Liver (tissue), 9 donors: Measurements from ENCODE around the gene TEX48. TPM values are rescaled to one million over a fixed set of nuclear protein-coding genes. Genes with fewer than 3 reads are reported as not detected.

Source experiments
- DNase-seq: peaks from one replicate; pipeline ENCODE4 v3.0.0-alpha.2; 2017; ENCODE audit warnings: low spot score
- H3K27ac ChIP-seq, 2 donors: one replicate each; pipeline ENCODE4 v1.7.0; 2013; ENCODE audit warnings: inconsistent platforms in 2 of 2, low read length in 2 of 2, control low read depth in 1 of 2, low read depth in 1 of 2, mild to moderate bottlenecking in 1 of 2
- H3K27me3 ChIP-seq, 4 donors: one replicate each; pipeline versions ENCODE4 v1.6.1 to v1.7.0; 2013; ENCODE audit warnings: low read length in 3 of 4, inconsistent platforms in 1 of 4, mild to moderate bottlenecking in 1 of 4, moderate library complexity in 1 of 4; ENCODE audit not compliant: control insufficient read depth in 4 of 4, insufficient read depth in 4 of 4
- H3K36me3 ChIP-seq, 4 donors: one replicate each; pipeline versions ENCODE4 v1.6.1 to v1.7.0; 2013; ENCODE audit warnings: low read length in 3 of 4, mild to moderate bottlenecking in 3 of 4, low read depth in 1 of 4, moderate library complexity in 1 of 4; ENCODE audit not compliant: control insufficient read depth in 4 of 4, insufficient read depth in 3 of 4
- H3K4me1 ChIP-seq, 4 donors: one replicate each; pipeline versions ENCODE4 v1.6.1 to v1.7.0; 2013; ENCODE audit warnings: low read length in 3 of 4, mild to moderate bottlenecking in 3 of 4, moderate library complexity in 1 of 4; ENCODE audit not compliant: control insufficient read depth in 4 of 4, insufficient read depth in 4 of 4
- H3K4me3 ChIP-seq, 3 donors: one replicate each; pipeline versions ENCODE4 v1.6.1 to v1.7.0; 2013; ENCODE audit warnings: low read length in 3 of 3, control low read depth in 1 of 3, low read depth in 1 of 3, mild to moderate bottlenecking in 1 of 3
- H3K9ac ChIP-seq, 2 donors: one replicate each; pipeline ENCODE4 v1.7.0; 2013; ENCODE audit warnings: low read length in 2 of 2, mild to moderate bottlenecking in 2 of 2, moderate library complexity in 2 of 2, control low read depth in 1 of 2, low read depth in 1 of 2
- H3K9me3 ChIP-seq, 4 donors: one replicate each; pipeline versions ENCODE4 v1.6.1 to v1.7.0; 2013; ENCODE audit warnings: low read length in 3 of 4; ENCODE audit not compliant: control insufficient read depth in 4 of 4
- EGR1 ChIP-seq, 2 donors: IDR thresholded peaks; 2 replicates each; pipeline ENCODE4 v1.6.1; 2016 to 2018; ENCODE audit warnings: antibody characterized with exemption in 2 of 2, low read depth in 2 of 2
- FOXA1 ChIP-seq: IDR thresholded peaks from 2 replicates; pipeline ENCODE4 v1.6.1; 2016; ENCODE audit warnings: antibody characterized with exemption
- FOXA2 ChIP-seq: IDR thresholded peaks from 2 replicates; pipeline ENCODE4 v1.6.1; 2016; ENCODE audit warnings: antibody characterized with exemption
- GABPA ChIP-seq, 2 donors: IDR thresholded peaks in 1 of 2; conservative IDR thresholded peaks in 1 of 2; 2 replicates each; pipeline ENCODE4 v1.6.1; 2016; ENCODE audit warnings: antibody characterized with exemption in 2 of 2, mild to moderate bottlenecking in 1 of 2, moderate library complexity in 1 of 2
- HNF4A ChIP-seq, 2 donors: conservative IDR thresholded peaks; 2 replicates each; pipeline ENCODE4 v1.6.1; 2016; ENCODE audit warnings: antibody characterized with exemption in 2 of 2, mild to moderate bottlenecking in 2 of 2
- HNF4G ChIP-seq: IDR thresholded peaks from 2 replicates; pipeline ENCODE4 v1.6.1; 2016; ENCODE audit warnings: antibody characterized with exemption
- JUND ChIP-seq, 2 donors: IDR thresholded peaks; 2 replicates each; pipeline ENCODE4 v1.6.1; 2016; ENCODE audit warnings: antibody characterized with exemption in 2 of 2
- NR2F2 ChIP-seq: IDR thresholded peaks from 2 replicates; pipeline ENCODE4 v1.6.1; 2016; ENCODE audit warnings: antibody characterized with exemption
- RAD21 ChIP-seq, 2 donors: IDR thresholded peaks; 2 replicates each; pipeline ENCODE4 v1.6.1; 2016; ENCODE audit warnings: antibody characterized with exemption in 2 of 2, mild to moderate bottlenecking in 2 of 2
- RXRA ChIP-seq, 2 donors: IDR thresholded peaks; 2 replicates each; pipeline ENCODE4 v1.6.1; 2017 to 2018; ENCODE audit warnings: antibody characterized with exemption in 2 of 2, mild to moderate bottlenecking in 1 of 2
- SP1 ChIP-seq: IDR thresholded peaks from 2 replicates; pipeline ENCODE4 v1.6.1; 2018; ENCODE audit warnings: antibody characterized with exemption, mild to moderate bottlenecking
- TAF1 ChIP-seq: conservative IDR thresholded peaks from 2 replicates; pipeline ENCODE4 v1.6.1; 2016; ENCODE audit warnings: antibody characterized with exemption, mild to moderate bottlenecking
- YY1 ChIP-seq: IDR thresholded peaks from 2 replicates; pipeline ENCODE4 v1.6.1; 2016; ENCODE audit warnings: antibody characterized with exemption, mild to moderate bottlenecking
- WGBS: extraction: QIAGEN DNeasy Blood & Tissue Kit; methylation state at CpG from one replicate; pipeline ENCODE4 v1.1.7; 2013; 5-methylcytosine and 5-hydroxymethylcytosine counted together
- polyA plus RNA-seq, 2 donors: library from polyadenylated mRNA; stranded (reverse) in 1 of 2; unstranded in 1 of 2; fragments of 200-250 nt in 1 of 2; fragments of >200 nt in 1 of 2; fragmentation: Nextera tagmentation in 1 of 2; extraction: Ambion mirVana in 1 of 2; gene quantifications; one replicate each; pipeline versions ENCODE4 v1.2.1 to v1.2.3, GENCODE V29; 2013 to 2015
- total RNA-seq, 2 donors: library from RNA; depleted of rRNA; stranded (reverse); fragments of >200 nt; gene quantifications; one replicate each; pipeline ENCODE4 v1.2.3, GENCODE V29; 2014
- TF ChIP-seq, protein P1 (sequence below): fragments of 150-350 bp; IDR thresholded peaks from 2 replicates; pipeline ENCODE4 v1.5.1; 2017; ENCODE audit warnings: improper control_type of control experiment, low read depth, low read length; ENCODE audit not compliant: missing input control
- TF ChIP-seq, protein P2 (sequence below): IDR thresholded peaks from 2 replicates; pipeline ENCODE4 v1.6.1; 2016; ENCODE audit warnings: antibody characterized with exemption, mild to moderate bottlenecking
- TF ChIP-seq, protein P3 (sequence below): IDR thresholded peaks from 2 replicates; pipeline ENCODE4 v1.6.1; 2016; ENCODE audit warnings: antibody characterized with exemption
- TF ChIP-seq, protein P4 (sequence below): IDR thresholded peaks from 2 replicates; pipeline ENCODE4 v1.6.1; 2016; ENCODE audit warnings: antibody characterized with exemption
- TF ChIP-seq, protein P5 (sequence below): IDR thresholded peaks from 2 replicates; pipeline ENCODE4 v1.6.1; 2016; ENCODE audit warnings: antibody characterized with exemption
- donor health status: healthy.
- donor health status: healthy.
- donor health status: healthy.
- donor health status: healthy.
- donor health status: healthy.

The TEX48 gene
- total and polyA plus RNA-seq, 4 donors = not detected

DNA sequence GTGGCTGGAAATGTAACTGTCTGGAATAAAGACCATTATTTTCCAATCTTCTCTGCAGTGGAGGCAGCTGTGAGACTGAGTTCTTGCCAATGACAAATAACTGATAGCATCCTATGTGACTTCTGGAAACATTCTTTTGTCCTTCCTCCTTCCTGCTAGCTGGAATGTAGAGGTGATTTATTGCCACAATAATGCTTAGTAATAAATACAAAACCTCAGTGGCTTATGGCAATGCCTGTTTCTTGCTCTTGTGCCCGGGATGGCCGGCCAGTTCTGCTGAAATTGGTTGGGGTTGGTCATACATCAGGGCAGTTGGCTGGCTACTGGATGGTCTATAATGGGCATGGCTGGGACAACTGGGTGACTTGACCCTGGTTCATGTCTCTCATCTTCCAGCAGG, 12.2 kb upstream of the TEX48 start (continued):
- TF ChIP-seq, protein P1, sequence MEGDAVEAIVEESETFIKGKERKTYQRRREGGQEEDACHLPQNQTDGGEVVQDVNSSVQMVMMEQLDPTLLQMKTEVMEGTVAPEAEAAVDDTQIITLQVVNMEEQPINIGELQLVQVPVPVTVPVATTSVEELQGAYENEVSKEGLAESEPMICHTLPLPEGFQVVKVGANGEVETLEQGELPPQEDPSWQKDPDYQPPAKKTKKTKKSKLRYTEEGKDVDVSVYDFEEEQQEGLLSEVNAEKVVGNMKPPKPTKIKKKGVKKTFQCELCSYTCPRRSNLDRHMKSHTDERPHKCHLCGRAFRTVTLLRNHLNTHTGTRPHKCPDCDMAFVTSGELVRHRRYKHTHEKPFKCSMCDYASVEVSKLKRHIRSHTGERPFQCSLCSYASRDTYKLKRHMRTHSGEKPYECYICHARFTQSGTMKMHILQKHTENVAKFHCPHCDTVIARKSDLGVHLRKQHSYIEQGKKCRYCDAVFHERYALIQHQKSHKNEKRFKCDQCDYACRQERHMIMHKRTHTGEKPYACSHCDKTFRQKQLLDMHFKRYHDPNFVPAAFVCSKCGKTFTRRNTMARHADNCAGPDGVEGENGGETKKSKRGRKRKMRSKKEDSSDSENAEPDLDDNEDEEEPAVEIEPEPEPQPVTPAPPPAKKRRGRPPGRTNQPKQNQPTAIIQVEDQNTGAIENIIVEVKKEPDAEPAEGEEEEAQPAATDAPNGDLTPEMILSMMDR = no peak

DNA sequence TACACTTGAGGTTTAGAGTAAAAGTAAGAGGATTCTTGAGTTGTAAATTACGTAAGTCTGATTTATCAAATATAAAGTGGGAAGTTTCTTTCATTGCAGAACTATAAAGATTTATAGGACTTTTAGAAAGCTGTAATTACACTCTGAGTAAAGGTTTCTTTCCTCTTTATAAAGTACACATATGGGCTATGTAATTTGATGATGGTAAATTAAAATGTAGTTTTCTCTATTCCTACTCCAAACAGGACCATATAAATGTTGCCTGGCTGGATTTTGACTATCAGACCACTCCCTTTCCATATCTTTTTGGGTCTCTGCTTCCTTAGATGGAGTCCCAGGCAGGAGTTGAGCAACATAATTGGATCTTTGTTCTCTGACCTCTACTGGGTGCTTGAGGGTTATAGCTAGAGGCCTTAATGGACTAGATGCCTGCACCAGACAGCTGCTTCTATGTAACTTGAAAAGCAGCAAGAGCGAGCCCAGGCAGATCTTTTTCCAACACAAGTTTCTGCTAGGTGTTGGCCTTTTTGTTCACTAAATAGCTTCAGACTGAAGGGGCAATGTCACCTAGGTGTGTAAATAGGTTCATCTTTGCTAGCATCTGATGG, 11.4 kb upstream of the TEX48 start:
- Histone ChIP-seq H3K4me1 (no peaks in the 10 kb centered on the region), H3K27me3 (no peaks in the 10 kb centered on the region), H3K36me3 (no peaks in the 10 kb centered on the region), H3K27ac (no peak overlapping the region), H3K9ac (no peak overlapping the region), H3K9me3 (no peaks in the 10 kb centered on the region), H3K4me3 (no peak overlapping the region)
- WGBS = 67% methylated on average over 2 of the region's 2 CpGs
- TF ChIP-seq FOXA1 (no peak), RAD21 (IDR thresholded peaks at IDR 0.05) (no peak), NR2F2 (no peak), HNF4A (conservative IDR thresholded peaks at IDR 0.05) (no peak), RXRA (IDR thresholded peaks at IDR 0.05) (no peak), FOXA2 (no peak), GABPA (IDR thresholded peaks at IDR 0.05 in 1 of 2, conservative IDR thresholded peaks at IDR 0.05 in 1 of 2) (no peak), TAF1 (no peak), EGR1 (IDR thresholded peaks at IDR 0.05; ENCODE audit: low read depth in 2 of 2) (no peak), HNF4G (no peak), SP1 (no peak), JUND (IDR thresholded peaks at IDR 0.05) (no peak), YY1 (no peak)
- TF ChIP-seq, protein P2, sequence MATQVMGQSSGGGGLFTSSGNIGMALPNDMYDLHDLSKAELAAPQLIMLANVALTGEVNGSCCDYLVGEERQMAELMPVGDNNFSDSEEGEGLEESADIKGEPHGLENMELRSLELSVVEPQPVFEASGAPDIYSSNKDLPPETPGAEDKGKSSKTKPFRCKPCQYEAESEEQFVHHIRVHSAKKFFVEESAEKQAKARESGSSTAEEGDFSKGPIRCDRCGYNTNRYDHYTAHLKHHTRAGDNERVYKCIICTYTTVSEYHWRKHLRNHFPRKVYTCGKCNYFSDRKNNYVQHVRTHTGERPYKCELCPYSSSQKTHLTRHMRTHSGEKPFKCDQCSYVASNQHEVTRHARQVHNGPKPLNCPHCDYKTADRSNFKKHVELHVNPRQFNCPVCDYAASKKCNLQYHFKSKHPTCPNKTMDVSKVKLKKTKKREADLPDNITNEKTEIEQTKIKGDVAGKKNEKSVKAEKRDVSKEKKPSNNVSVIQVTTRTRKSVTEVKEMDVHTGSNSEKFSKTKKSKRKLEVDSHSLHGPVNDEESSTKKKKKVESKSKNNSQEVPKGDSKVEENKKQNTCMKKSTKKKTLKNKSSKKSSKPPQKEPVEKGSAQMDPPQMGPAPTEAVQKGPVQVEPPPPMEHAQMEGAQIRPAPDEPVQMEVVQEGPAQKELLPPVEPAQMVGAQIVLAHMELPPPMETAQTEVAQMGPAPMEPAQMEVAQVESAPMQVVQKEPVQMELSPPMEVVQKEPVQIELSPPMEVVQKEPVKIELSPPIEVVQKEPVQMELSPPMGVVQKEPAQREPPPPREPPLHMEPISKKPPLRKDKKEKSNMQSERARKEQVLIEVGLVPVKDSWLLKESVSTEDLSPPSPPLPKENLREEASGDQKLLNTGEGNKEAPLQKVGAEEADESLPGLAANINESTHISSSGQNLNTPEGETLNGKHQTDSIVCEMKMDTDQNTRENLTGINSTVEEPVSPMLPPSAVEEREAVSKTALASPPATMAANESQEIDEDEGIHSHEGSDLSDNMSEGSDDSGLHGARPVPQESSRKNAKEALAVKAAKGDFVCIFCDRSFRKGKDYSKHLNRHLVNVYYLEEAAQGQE = no peak
- TF ChIP-seq, protein P3, sequence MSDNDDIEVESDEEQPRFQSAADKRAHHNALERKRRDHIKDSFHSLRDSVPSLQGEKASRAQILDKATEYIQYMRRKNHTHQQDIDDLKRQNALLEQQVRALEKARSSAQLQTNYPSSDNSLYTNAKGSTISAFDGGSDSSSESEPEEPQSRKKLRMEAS = no peak
- TF ChIP-seq, protein P1 = no peak
- TF ChIP-seq, protein P4, sequence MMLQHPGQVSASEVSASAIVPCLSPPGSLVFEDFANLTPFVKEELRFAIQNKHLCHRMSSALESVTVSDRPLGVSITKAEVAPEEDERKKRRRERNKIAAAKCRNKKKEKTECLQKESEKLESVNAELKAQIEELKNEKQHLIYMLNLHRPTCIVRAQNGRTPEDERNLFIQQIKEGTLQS = no peak
- TF ChIP-seq, protein P5, sequence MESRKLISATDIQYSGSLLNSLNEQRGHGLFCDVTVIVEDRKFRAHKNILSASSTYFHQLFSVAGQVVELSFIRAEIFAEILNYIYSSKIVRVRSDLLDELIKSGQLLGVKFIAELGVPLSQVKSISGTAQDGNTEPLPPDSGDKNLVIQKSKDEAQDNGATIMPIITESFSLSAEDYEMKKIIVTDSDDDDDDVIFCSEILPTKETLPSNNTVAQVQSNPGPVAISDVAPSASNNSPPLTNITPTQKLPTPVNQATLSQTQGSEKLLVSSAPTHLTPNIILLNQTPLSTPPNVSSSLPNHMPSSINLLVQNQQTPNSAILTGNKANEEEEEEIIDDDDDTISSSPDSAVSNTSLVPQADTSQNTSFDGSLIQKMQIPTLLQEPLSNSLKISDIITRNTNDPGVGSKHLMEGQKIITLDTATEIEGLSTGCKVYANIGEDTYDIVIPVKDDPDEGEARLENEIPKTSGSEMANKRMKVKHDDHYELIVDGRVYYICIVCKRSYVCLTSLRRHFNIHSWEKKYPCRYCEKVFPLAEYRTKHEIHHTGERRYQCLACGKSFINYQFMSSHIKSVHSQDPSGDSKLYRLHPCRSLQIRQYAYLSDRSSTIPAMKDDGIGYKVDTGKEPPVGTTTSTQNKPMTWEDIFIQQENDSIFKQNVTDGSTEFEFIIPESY = no peak
- no peak for DNase-seq
